Spinal cord (tissue), 10 donors: ENCODE results near the gene TJAP1. TPM values are rescaled to one million over a fixed set of nuclear protein-coding genes. Genes with fewer than 3 reads are reported as not detected.
"Not testable (repeated sequence)": the region's sequence is repeated elsewhere in the genome, so short reads cannot be mapped to it uniquely, and the experiment has no call there.

Experiments
- DNase-seq, 6 donors: peaks; one replicate each; pipeline versions ENCODE4 v3.0.0 to v3.0.0-alpha.2; 2013 to 2015; ENCODE audit warnings: low spot score in 6 of 6, low read depth in 4 of 6
- H3K27ac ChIP-seq: one replicate; pipeline ENCODE4 v1.5.1; 2013; ENCODE audit warnings: low read depth, low read length, control low read depth
- H3K27me3 ChIP-seq: one replicate; pipeline ENCODE4 v1.6.1; 2013; ENCODE audit warnings: low read length; ENCODE audit not compliant: control insufficient read depth, insufficient read depth
- H3K36me3 ChIP-seq: one replicate; pipeline ENCODE4 v1.6.1; 2013; ENCODE audit warnings: low read length; ENCODE audit not compliant: control insufficient read depth, insufficient read depth
- H3K4me1 ChIP-seq: one replicate; pipeline ENCODE4 v1.6.1; 2013; ENCODE audit warnings: low read length; ENCODE audit not compliant: control insufficient read depth, insufficient read depth
- H3K4me3 ChIP-seq: one replicate; pipeline ENCODE4 v1.5.1; 2013; ENCODE audit warnings: low read depth, low read length, control low read depth
- H3K9me3 ChIP-seq: one replicate; pipeline ENCODE4 v1.6.1; 2013; ENCODE audit warnings: low read length; ENCODE audit not compliant: control insufficient read depth, insufficient read depth
- WGBS: methylation state at CpG from one replicate; pipeline ENCODE4 v1.1.5; 2013; ENCODE audit warnings: missing lambda C conversion rate; ENCODE audit not compliant: insufficient coverage; 5-methylcytosine and 5-hydroxymethylcytosine counted together
- polyA plus RNA-seq, 2 donors: library from polyadenylated mRNA; unstranded; fragments of 120-200 nt; gene quantifications; one replicate each; pipeline ENCODE4 v1.2.1, GENCODE V29; 2013; ENCODE audit not compliant: insufficient read length in 2 of 2
- total RNA-seq, 2 donors: library from RNA; depleted of rRNA in 1 of 2; stranded (reverse); fragments of 120-200 nt in 1 of 2; fragments of >200 nt in 1 of 2; gene quantifications; one replicate each; pipeline versions ENCODE4 v1.2.3 to v1.2.4, GENCODE V29; 2013 to 2014
- donor health status: healthy.

The TJAP1 gene
- total and polyA plus RNA-seq, 4 donors = 8.8 to 46.4 (median 26.1) TPM

DNA sequence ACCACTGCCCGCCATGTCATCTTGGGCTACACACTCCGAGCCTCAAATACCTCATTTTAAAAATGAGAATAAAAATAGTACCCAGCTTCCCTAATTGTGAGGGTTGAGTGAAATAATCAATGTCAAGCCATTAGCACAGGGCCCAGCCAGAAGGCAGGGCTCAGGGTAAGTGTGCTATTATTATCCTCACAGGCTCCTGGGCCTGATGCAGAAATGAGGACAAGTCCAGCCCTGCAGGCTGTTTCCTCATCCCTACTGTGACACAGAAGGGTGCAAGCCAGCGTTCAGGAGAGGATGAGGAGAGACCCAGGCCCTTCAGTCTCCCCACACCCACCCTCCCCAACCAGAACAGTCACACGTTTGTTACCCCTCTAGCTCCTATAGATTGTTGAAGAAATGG, 26.0 kb upstream of the TJAP1 start:
- DNase-seq = no peak
- H3K27me3 ChIP-seq = peaks cover 5% of the 10 kb centered on the region
- H3K9me3 ChIP-seq = no peaks in the 10 kb centered on the region
- no peak overlapping the region for H3K27ac ChIP-seq
- H3K36me3 ChIP-seq = peaks cover 56% of the 10 kb centered on the region
- no CpG with 5 or more reads among the region's 4 CpGs for WGBS
- peaks cover 22% of the 10 kb centered on the region for H3K4me1 ChIP-seq
- no peak overlapping the region for H3K4me3 ChIP-seq

- peaks cover 51% of the 10 kb centered on the region for H3K36me3 ChIP-seq
- 90% methylated on average over 8 of the region's 8 CpGs for WGBS
Observed at GRCh38 chr6:43451939-43452338, 25.4 kb upstream of the TJAP1 start.

GRCh38 chr6:43452896-43453295, 24.5 kb upstream of the TJAP1 start:
- H3K4me1 ChIP-seq = peaks cover 22% of the 10 kb centered on the region
- no peak overlapping the region for H3K27ac ChIP-seq
- peaks cover 10% of the 10 kb centered on the region for H3K27me3 ChIP-seq
- H3K4me3 ChIP-seq = no peak overlapping the region
- no peaks in the 10 kb centered on the region for H3K9me3 ChIP-seq
- 95% methylated on average over 4 of the region's 4 CpGs for WGBS
- DNase-seq = no peak
- peaks cover 41% of the 10 kb centered on the region for H3K36me3 ChIP-seq

More at GRCh38 chr6:43451939-43452338, 25.4 kb upstream of the TJAP1 start:
- H3K4me1 ChIP-seq = peaks cover 22% of the 10 kb centered on the region
- peaks cover 10% of the 10 kb centered on the region for H3K27me3 ChIP-seq
- DNase-seq = no peak
- no peaks in the 10 kb centered on the region for H3K9me3 ChIP-seq
- no peak overlapping the region for H3K27ac ChIP-seq
- no peak overlapping the region for H3K4me3 ChIP-seq

- H3K27me3 ChIP-seq = peaks cover 10% of the 10 kb centered on the region
- H3K27ac ChIP-seq = no peak overlapping the region
- no peaks in the 10 kb centered on the region for H3K9me3 ChIP-seq
- H3K4me3 ChIP-seq = no peak overlapping the region
- DNase-seq = no peak
- H3K36me3 ChIP-seq = peaks cover 36% of the 10 kb centered on the region
- peaks cover 22% of the 10 kb centered on the region for H3K4me1 ChIP-seq
Observed at GRCh38 chr6:43453831-43454230, 23.5 kb upstream of the TJAP1 start.

GRCh38 chr6:43454290-43454695, 23.1 kb upstream of the TJAP1 start:
- WGBS = 14% methylated on average over 15 of the region's 17 CpGs
- DNase-seq = no peak
- Histone ChIP-seq H3K9me3 (no peaks in the 10 kb centered on the region), H3K36me3 (peaks cover 32% of the 10 kb centered on the region), H3K27me3 (peaks cover 10% of the 10 kb centered on the region), H3K4me1 (peaks cover 22% of the 10 kb centered on the region), H3K4me3 (peak overlapping the region; percentile 54), H3K27ac (no peak overlapping the region)

DNA sequence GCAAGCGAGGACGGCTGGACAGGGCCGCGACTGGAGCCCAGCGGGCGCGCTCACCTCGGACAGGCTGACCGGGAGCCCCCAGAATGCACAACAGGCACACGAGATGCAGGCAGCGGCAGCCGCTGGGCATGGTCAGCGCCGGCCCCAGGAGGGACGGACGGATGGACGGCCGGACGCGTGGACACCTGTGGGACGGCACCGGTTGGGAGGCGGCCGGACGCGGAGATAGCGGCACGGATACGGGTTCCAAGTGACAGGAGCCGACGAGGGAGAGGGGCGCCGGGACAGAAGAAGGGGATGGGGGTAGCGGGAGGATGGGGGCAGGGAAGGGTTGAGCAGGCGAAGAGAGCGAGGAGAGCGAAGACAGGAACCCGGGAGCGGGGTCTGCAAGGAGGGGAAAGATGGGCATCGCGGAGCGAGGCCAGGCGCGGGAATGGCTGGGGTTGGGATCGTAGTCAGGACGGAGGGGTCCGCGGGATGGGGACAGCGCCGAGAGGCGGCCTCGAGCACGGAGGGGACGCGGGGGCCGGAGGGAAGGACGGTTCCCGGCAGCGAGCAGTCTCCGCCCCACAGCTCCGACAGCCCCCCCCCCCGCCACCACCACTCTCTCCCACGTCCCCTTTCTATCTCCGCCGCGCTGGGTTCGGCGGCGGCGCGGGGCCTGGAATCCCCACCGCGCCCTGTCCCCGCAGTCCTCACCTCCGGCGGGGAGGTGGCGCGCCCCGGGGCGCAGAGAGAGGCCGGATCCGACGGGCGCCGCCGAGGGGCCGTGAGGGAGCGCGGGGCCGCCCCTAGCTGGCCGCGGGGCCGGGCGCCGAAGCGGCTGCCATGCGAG, 22.5 kb upstream of the TJAP1 start:
- peak in 4 of 6 donors; percentile 47 to 92 (median 77) for DNase-seq
- WGBS = under 1% methylated on average over 92 of the region's 97 CpGs
- Histone ChIP-seq H3K4me3 (peak overlapping the region; percentile 54), H3K27ac (no peak overlapping the region), H3K4me1 (peaks cover 22% of the 10 kb centered on the region), H3K36me3 (peaks cover 26% of the 10 kb centered on the region), H3K27me3 (peaks cover 10% of the 10 kb centered on the region), H3K9me3 (no peaks in the 10 kb centered on the region)

- Histone ChIP-seq H3K27ac (no peak within 1 kb of the TSS), H3K4me3 (peak within 1 kb of the TSS; percentile 54), H3K9me3 (no peaks in the 10 kb centered on the region), H3K4me1 (peaks cover 22% of the 10 kb centered on the region), H3K36me3 (peaks cover 17% of the 10 kb centered on the region), H3K27me3 (peaks cover 10% of the 10 kb centered on the region)
- DNase-seq = peak in 3 of 6 donors; percentile 33 to 92 (median 76)
- 5% methylated on average over 29 of the region's 55 CpGs for WGBS
Observed at GRCh38 chr6:43455531-43456428, 21.6 kb upstream of the TJAP1 start, which contains the start of gene DLK2. Gene DLK2, minus strand, starts transcription at chr6:43455548. Its CDS starts 723 bp downstream, at chr6:43454825.

- H3K9me3 ChIP-seq = no peaks in the 10 kb centered on the region
- H3K36me3 ChIP-seq = peaks cover 5% of the 10 kb centered on the region
- H3K4me1 ChIP-seq = peaks cover 22% of the 10 kb centered on the region
- H3K4me3 ChIP-seq = no peak overlapping the region
- H3K27ac ChIP-seq = no peak overlapping the region
- no peak for DNase-seq
- no CpG with 5 or more reads among the region's 9 CpGs for WGBS
- H3K27me3 ChIP-seq = peaks cover 10% of the 10 kb centered on the region
Observed at GRCh38 chr6:43457643-43458042, 19.7 kb upstream of the TJAP1 start.

GRCh38 chr6:43458154-43458553, 19.2 kb upstream of the TJAP1 start:
- not testable (repeated sequence) for DNase-seq, H3K36me3 ChIP-seq, H3K4me3 ChIP-seq, H3K27ac ChIP-seq, H3K9me3 ChIP-seq
- peaks cover 18% of the 10 kb centered on the region for H3K4me1 ChIP-seq
- H3K27me3 ChIP-seq = peaks cover 10% of the 10 kb centered on the region
- 96% methylated on average over 12 of the region's 15 CpGs for WGBS
